DND-41 (cell line): ENCODE results near the gene MINDY1.
A peak's percentile ranks its signal among the peaks of the same experiment; 100 is the strongest.

Source experiments
- ATAC-seq: fragments of 200-7000 bp; cut with Tn5 transposase; 3 replicates; pipeline ENCODE4 v1.9.1; 2021; ENCODE audit warnings: low read depth; ENCODE audit not compliant: insufficient read depth
- DNase-seq: peaks from one replicate; pipeline ENCODE4 v3.0.0-alpha.2; 2020
- H2AFZ ChIP-seq: 2 replicates; pipeline ENCODE4 v1.6.0; 2012; ENCODE audit warnings: low read depth, low read length
- H3K27ac ChIP-seq: 2 replicates; pipeline ENCODE4 v1.5.1; 2012; ENCODE audit warnings: low read length, inconsistent platforms
- H3K27me3 ChIP-seq: fragments of 200-600 bp; sonication (generic); 2 replicates; pipeline ENCODE4 v1.6.0; 2012; ENCODE audit warnings: low read length, mild to moderate bottlenecking, inconsistent platforms; ENCODE audit not compliant: insufficient read depth, poor library complexity
- H3K36me3 ChIP-seq: 2 replicates; pipeline ENCODE4 v1.5.1; 2012; ENCODE audit warnings: low read length, inconsistent platforms; ENCODE audit not compliant: insufficient read depth
- H3K4me1 ChIP-seq: 2 replicates; pipeline ENCODE4 v1.5.1; 2012; ENCODE audit warnings: mild to moderate bottlenecking, low read length; ENCODE audit not compliant: insufficient read depth
- H3K4me2 ChIP-seq: 2 replicates; pipeline ENCODE4 v1.6.0; 2012; ENCODE audit warnings: mild to moderate bottlenecking, moderate library complexity, low read length, inconsistent platforms; ENCODE audit not compliant: insufficient read depth
- H3K4me3 ChIP-seq, 2 experiments: fragments of 200-600 bp in 1 of 2; shearing (Covaris generic) in 1 of 2; 2 replicates each; pipeline ENCODE4 v1.5.1; 2012 to 2016; ENCODE audit warnings: inconsistent platforms in 2 of 2, low read length in 2 of 2, mild to moderate bottlenecking in 2 of 2, low read depth in 1 of 2, moderate library complexity in 1 of 2
- H3K79me2 ChIP-seq: 2 replicates; pipeline ENCODE4 v1.6.0; 2012; ENCODE audit warnings: low read length, inconsistent platforms; ENCODE audit not compliant: insufficient read depth
- H3K9ac ChIP-seq: 2 replicates; pipeline ENCODE4 v1.6.0; 2012; ENCODE audit warnings: low read depth, mild to moderate bottlenecking, inconsistent platforms, low read length, moderate library complexity
- H3K9me3 ChIP-seq: 2 replicates; pipeline ENCODE4 v1.5.1; 2012; ENCODE audit warnings: low read length, moderate library complexity, mild to moderate bottlenecking, inconsistent platforms; ENCODE audit not compliant: insufficient read depth, severe bottlenecking
- H4K20me1 ChIP-seq: 2 replicates; pipeline ENCODE4 v1.6.0; 2012; ENCODE audit warnings: low read length; ENCODE audit not compliant: insufficient read depth
- EZH2 ChIP-seq: IDR thresholded peaks from 3 replicates; pipeline ENCODE4 v1.6.1; 2012; ENCODE audit warnings: borderline replicate concordance, low read depth, mild to moderate bottlenecking, moderate library complexity, low read length, inconsistent platforms; ENCODE audit not compliant: severe bottlenecking
- TF ChIP-seq, protein P1 (sequence below): IDR thresholded peaks from 2 replicates; pipeline ENCODE4 v1.5.1; 2012; ENCODE audit warnings: borderline replicate concordance, low read length, moderate library complexity, mild to moderate bottlenecking; ENCODE audit not compliant: poor library complexity, severe bottlenecking; ENCODE audit errors: extremely low read depth

MINDY1 gene

DNA sequence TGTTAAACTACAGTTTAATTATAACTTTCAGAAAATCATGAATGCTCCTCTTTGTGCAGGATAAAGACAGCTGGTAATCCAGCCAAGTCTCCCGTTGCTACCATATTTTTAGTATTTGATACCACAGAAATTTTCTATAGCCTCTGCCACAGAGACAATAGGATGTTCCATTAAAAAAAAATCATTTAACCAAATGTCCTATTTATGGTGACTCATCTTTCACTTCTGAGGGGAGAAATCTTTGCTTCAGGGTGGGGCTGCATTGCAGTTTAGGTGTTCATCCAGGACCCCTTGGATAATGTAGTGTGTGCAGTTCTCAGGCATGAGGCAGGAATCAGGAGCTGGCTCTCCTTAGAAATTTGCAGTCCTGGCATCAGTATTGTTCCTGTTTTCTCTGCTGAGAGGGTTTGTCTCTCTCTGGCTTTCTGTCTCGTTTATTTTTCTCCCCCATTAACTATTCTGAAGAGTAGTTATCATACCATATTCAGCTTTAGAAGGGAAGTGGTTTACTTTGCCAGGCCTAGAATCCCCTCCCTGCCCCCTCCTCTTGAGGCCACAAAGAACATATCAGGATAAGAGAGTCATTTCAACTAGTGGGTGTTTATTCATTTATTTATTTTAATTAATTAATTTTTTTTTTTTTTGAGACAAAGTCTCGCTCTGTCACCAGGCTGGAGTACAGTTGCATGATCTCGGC, 4.6 kb upstream of the MINDY1 start:
- ATAC-seq, result no peak
- Histone ChIP-seq H2AFZ (no peak overlapping the region), H3K79me2 (peaks cover 50% of the 10 kb centered on the region), H3K36me3 (peaks cover 8% of the 10 kb centered on the region; the same call in 1 of the 2 replicates), H3K4me2 (peak overlapping the region; percentile 11; the same call in 1 of the 2 replicates), H3K9ac (no peak overlapping the region), H3K27me3 (no peaks in the 10 kb centered on the region), H3K9me3 (no peaks in the 10 kb centered on the region), H4K20me1 (no peaks in the 10 kb centered on the region), H3K27ac (no peak overlapping the region), H3K4me1 (peaks cover 46% of the 10 kb centered on the region), H3K4me3 (no peak overlapping the region)
- no peak for TF ChIP-seq EZH2
- TF ChIP-seq, protein P1, sequence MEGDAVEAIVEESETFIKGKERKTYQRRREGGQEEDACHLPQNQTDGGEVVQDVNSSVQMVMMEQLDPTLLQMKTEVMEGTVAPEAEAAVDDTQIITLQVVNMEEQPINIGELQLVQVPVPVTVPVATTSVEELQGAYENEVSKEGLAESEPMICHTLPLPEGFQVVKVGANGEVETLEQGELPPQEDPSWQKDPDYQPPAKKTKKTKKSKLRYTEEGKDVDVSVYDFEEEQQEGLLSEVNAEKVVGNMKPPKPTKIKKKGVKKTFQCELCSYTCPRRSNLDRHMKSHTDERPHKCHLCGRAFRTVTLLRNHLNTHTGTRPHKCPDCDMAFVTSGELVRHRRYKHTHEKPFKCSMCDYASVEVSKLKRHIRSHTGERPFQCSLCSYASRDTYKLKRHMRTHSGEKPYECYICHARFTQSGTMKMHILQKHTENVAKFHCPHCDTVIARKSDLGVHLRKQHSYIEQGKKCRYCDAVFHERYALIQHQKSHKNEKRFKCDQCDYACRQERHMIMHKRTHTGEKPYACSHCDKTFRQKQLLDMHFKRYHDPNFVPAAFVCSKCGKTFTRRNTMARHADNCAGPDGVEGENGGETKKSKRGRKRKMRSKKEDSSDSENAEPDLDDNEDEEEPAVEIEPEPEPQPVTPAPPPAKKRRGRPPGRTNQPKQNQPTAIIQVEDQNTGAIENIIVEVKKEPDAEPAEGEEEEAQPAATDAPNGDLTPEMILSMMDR, result no peak
- DNase-seq, result peak; percentile 37

DNA sequence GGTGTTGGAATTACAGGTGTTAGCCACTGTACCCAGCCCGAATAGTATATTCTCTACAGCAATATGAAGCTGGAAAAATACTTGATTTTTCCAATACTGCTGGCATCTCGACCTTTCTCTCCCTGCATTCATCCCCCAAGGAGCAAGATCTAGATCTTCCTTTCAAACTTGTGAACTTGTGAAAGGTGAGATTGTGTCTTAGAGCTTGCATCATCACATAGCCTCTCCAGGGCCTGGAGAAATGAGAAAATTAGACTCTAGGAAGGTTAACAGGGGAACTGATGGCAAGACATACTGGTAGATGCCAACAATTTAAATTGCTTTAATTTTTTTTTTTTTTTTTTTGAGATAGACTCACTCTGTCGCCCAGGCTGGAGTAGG, 3.6 kb upstream of the MINDY1 start:
- peaks cover 55% of the 10 kb centered on the region for H3K4me1 ChIP-seq
- ATAC-seq, result no peak
- H3K9ac ChIP-seq, result no peak overlapping the region
- no peak overlapping the region for H3K27ac ChIP-seq
- no peak overlapping the region for H3K4me3 ChIP-seq
- H3K4me2 ChIP-seq, result peak overlapping the region; percentile 67; the same call in 1 of the 2 replicates
- TF ChIP-seq EZH2, result no peak
- TF ChIP-seq, protein P1, result no peak
- H3K27me3 ChIP-seq, result no peaks in the 10 kb centered on the region
- peaks cover 50% of the 10 kb centered on the region for H3K79me2 ChIP-seq
- peaks cover 8% of the 10 kb centered on the region; the same call in 1 of the 2 replicates for H3K36me3 ChIP-seq
- no peaks in the 10 kb centered on the region for H4K20me1 ChIP-seq
- no peak for DNase-seq
- no peaks in the 10 kb centered on the region for H3K9me3 ChIP-seq
- no peak overlapping the region for H2AFZ ChIP-seq

DNA sequence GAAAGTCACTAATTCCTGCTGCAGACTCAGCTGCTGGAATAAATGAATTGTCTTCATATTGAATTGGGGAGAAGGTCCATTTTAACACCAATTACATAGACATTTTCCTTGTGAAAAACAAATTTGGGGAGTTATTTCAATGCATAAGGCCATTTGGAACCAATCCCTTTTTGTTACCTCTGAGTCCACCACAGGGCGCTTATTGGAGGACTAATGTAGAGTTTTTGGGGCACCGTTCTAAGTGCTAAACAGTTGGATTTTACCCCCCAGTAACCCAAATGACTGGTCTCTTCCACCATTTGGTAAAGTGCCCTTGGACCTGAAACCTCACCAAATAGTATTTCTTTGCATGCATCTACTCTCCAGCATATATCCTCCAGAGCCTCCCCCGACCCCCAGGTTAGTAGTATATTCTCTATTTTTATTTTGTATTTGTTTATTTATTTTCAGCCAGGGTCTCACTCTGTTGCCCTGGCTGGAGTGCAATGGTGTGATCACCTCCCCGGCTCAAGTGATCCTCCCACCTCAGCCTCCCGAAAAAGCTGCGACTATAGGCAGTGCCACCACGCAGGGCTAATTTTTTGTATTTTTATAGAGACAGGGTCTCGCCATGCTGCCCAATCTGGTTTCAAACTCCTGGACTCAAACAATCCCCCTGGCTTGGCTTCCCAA, 3.1 kb upstream of the MINDY1 start:
- no peaks in the 10 kb centered on the region for H3K27me3 ChIP-seq
- no peak for TF ChIP-seq EZH2
- TF ChIP-seq, protein P1, result no peak
- H3K9me3 ChIP-seq, result no peaks in the 10 kb centered on the region
- H3K4me3 ChIP-seq, result peak overlapping the region; percentile 40 to 73; a peak in 3 of 4 replicates
- peaks cover 50% of the 10 kb centered on the region for H3K79me2 ChIP-seq
- H3K36me3 ChIP-seq, result peaks cover 8% of the 10 kb centered on the region; the same call in 1 of the 2 replicates
- no peak overlapping the region; the same call in 1 of the 2 replicates for H3K27ac ChIP-seq
- DNase-seq (no peak), ATAC-seq (no peak)
- H3K4me1 ChIP-seq, result peaks cover 59% of the 10 kb centered on the region
- H2AFZ ChIP-seq, result no peak overlapping the region
- peak overlapping the region; percentile 70 for H3K9ac ChIP-seq
- H3K4me2 ChIP-seq, result peak overlapping the region; percentile 67
- H4K20me1 ChIP-seq, result no peaks in the 10 kb centered on the region
